Measurements from ENCODE around the gene GALNT18.

DNA sequence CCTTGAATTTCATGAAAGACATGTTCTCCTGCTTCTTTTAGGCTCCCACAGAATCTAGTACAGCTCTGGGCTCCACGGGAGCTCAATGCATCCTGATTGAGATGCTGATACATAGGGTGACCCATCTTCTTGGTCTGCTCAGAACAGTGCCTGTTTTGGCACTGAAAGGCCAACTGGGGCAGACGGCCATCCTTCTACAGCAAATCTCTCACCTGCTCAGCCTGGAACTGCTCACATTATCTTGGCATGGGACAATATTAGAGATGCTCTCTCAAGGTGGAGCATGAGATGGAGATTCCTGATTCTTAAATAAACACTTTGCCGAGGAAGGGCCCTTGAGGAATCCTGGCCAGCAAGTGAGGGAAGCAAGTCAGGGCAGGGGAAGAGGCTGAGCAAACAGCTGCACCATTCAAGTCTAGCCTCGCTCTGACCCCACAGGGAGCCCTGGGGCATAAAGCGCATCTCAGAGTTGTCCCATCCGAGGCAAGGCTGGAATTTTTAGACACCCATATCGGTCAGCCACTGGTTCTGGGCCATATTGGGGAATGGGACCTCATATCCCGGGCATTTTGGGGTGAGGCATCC, 210.3 kb downstream of the GALNT18 start:
- TF ChIP-seq, protein P1, sequence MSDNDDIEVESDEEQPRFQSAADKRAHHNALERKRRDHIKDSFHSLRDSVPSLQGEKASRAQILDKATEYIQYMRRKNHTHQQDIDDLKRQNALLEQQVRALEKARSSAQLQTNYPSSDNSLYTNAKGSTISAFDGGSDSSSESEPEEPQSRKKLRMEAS (IDR thresholded peaks at IDR 0.05), result no peak
- no peak for TF ChIP-seq EP300 (IDR thresholded peaks at IDR 0.05; ENCODE audit: borderline replicate concordance)
- TF ChIP-seq NFIC (IDR thresholded peaks at IDR 0.05), result no peak
- no peak for TF ChIP-seq CREB1 (IDR thresholded peaks at IDR 0.05; ENCODE audit: low read depth)
- no peak for TF ChIP-seq TEAD4 (IDR thresholded peaks at IDR 0.05)
- TF ChIP-seq EGR1 (IDR thresholded peaks at IDR 0.05), result no peak
- TF ChIP-seq, protein P2, sequence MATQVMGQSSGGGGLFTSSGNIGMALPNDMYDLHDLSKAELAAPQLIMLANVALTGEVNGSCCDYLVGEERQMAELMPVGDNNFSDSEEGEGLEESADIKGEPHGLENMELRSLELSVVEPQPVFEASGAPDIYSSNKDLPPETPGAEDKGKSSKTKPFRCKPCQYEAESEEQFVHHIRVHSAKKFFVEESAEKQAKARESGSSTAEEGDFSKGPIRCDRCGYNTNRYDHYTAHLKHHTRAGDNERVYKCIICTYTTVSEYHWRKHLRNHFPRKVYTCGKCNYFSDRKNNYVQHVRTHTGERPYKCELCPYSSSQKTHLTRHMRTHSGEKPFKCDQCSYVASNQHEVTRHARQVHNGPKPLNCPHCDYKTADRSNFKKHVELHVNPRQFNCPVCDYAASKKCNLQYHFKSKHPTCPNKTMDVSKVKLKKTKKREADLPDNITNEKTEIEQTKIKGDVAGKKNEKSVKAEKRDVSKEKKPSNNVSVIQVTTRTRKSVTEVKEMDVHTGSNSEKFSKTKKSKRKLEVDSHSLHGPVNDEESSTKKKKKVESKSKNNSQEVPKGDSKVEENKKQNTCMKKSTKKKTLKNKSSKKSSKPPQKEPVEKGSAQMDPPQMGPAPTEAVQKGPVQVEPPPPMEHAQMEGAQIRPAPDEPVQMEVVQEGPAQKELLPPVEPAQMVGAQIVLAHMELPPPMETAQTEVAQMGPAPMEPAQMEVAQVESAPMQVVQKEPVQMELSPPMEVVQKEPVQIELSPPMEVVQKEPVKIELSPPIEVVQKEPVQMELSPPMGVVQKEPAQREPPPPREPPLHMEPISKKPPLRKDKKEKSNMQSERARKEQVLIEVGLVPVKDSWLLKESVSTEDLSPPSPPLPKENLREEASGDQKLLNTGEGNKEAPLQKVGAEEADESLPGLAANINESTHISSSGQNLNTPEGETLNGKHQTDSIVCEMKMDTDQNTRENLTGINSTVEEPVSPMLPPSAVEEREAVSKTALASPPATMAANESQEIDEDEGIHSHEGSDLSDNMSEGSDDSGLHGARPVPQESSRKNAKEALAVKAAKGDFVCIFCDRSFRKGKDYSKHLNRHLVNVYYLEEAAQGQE (IDR thresholded peaks at IDR 0.05; ENCODE audit: low read depth), result no peak
- no peak for TF ChIP-seq ZBTB7A (IDR thresholded peaks at IDR 0.05; ENCODE audit: low read depth)
- TF ChIP-seq RAD21 (IDR thresholded peaks at IDR 0.05; ENCODE audit: low read depth), result no peak
- no peak for TF ChIP-seq CEBPB (IDR thresholded peaks at IDR 0.05)
- no peak for TF ChIP-seq TAF1 (IDR thresholded peaks at IDR 0.05; ENCODE audit: low read depth)
- no peak for TF ChIP-seq YY1 (IDR thresholded peaks at IDR 0.05; ENCODE audit: low read depth)

Data from Ishikawa (cell line).